BJ (cell line): ENCODE results near the gene WDFY3. TPM values are rescaled to one million over a fixed set of nuclear protein-coding genes. Genes with fewer than 3 reads are reported as not detected.

ENCODE experiments used
- CTCF ChIA-PET: fragments of 350-600 bp; formaldehyde crosslinking; extraction: SDS; loops from one replicate; lab custom pipeline; 2021; ENCODE audit warnings: antibody characterized with exemption, inconsistent platforms; lab: Yijun Ruan, JAX
- POLR2A ChIA-PET: fragments of 300-600 bp; sonication (Branson Sonifier 250); formaldehyde crosslinking; extraction: SDS; loops from one replicate; lab custom pipeline; 2021; ENCODE audit warnings: antibody characterized with exemption; lab: Charles Lee
- DNase-seq: peaks from one replicate; pipeline ENCODE4 v3.0.0-alpha.2; 2011; ENCODE audit warnings: low read depth
- H3K27me3 ChIP-seq: 2 replicates; pipeline ENCODE4 v1.6.0; 2011; ENCODE audit warnings: low read length; ENCODE audit not compliant: control insufficient read depth, insufficient read depth
- H3K36me3 ChIP-seq: 2 replicates; pipeline ENCODE4 v1.5.1; 2011; ENCODE audit warnings: low read length; ENCODE audit not compliant: control insufficient read depth, insufficient read depth
- H3K4me3 ChIP-seq: 2 replicates; pipeline ENCODE4 v1.5.1; 2011; ENCODE audit warnings: low read depth, mild to moderate bottlenecking, control low read depth, low read length
- CTCF ChIP-seq: IDR thresholded peaks from 2 replicates; pipeline ENCODE4 v1.5.1; 2011; ENCODE audit warnings: low read depth, mild to moderate bottlenecking, control low read depth, inconsistent platforms, low read length, moderate library complexity; ENCODE audit not compliant: insufficient read depth
- polyA plus RNA-seq: library from polyadenylated mRNA; depleted of rRNA; stranded (reverse); fragments of >200 nt; gene quantifications from 2 replicates; pipeline ENCODE4 v1.2.3, GENCODE V29; 2011

The WDFY3 gene
- polyA plus RNA-seq, 1 experiment: 28.8 TPM

- H3K36me3 ChIP-seq: no peaks in the 10 kb centered on the region
- no peak for DNase-seq
- POLR2A ChIA-PET: interaction anchor here (0.6 kb wide), 1 partner anchor 29 kb away, joined by 5 read pairs; no protein-coding TSS in a partner anchor
- CTCF ChIA-PET: no interaction called here
- H3K4me3 ChIP-seq: no peak overlapping the region
- H3K27me3 ChIP-seq: no peaks in the 10 kb centered on the region
- no peak for TF ChIP-seq CTCF
These were observed 86.8 kb downstream of the WDFY3 start for GRCh38 chr4:84879651-84880200.

GRCh38 chr4:84878546-84878945 is 87.9 kb downstream of the WDFY3 start:
- DNase-seq: no peak
- Histone ChIP-seq H3K27me3 (no peaks in the 10 kb centered on the region), H3K36me3 (no peaks in the 10 kb centered on the region), H3K4me3 (no peak overlapping the region)
- ChIA-PET POLR2A (no interaction called here), CTCF (no interaction called here)
- no peak for TF ChIP-seq CTCF

GRCh38 chr4:84878090-84878489 is 88.4 kb downstream of the WDFY3 start:
- TF ChIP-seq CTCF: no peak
- CTCF ChIA-PET: no interaction called here
- Histone ChIP-seq H3K27me3 (no peaks in the 10 kb centered on the region), H3K36me3 (no peaks in the 10 kb centered on the region), H3K4me3 (no peak overlapping the region)
- peak; percentile 58 for DNase-seq
- POLR2A ChIA-PET: no interaction called here

GRCh38 chr4:84877051-84877833 is 89.2 kb downstream of the WDFY3 start:
- ChIA-PET CTCF (interaction anchor here (0.8 to 1.3 kb wide), 3 partner anchors 9 to 18 kb away, joined by 3 to 6 read pairs (median 3); no protein-coding TSS in a partner anchor), POLR2A (no interaction called here)
- no peaks in the 10 kb centered on the region for H3K36me3 ChIP-seq
- no peak for DNase-seq
- no peak for TF ChIP-seq CTCF
- H3K4me3 ChIP-seq: no peak overlapping the region
- H3K27me3 ChIP-seq: no peaks in the 10 kb centered on the region

GRCh38 chr4:84875636-84876371 is 90.7 kb downstream of the WDFY3 start:
- CTCF ChIA-PET: interaction anchor here (0.7 kb wide), 1 partner anchor 41 kb away, joined by 3 read pairs; no protein-coding TSS in a partner anchor
- Histone ChIP-seq H3K27me3 (no peaks in the 10 kb centered on the region), H3K36me3 (no peaks in the 10 kb centered on the region), H3K4me3 (no peak overlapping the region)
- TF ChIP-seq CTCF: no peak
- DNase-seq: no peak
- POLR2A ChIA-PET: no interaction called here
